GM19468 (cell line): Measurements from ENCODE around the gene RASGEF1C.

Experiments
- ATAC-seq: cut with Tn5 transposase; IDR thresholded peaks from one replicate; pipeline ENCODE4 v1.9.1; 2021; ENCODE audit warnings: mild to moderate bottlenecking, moderate library complexity, moderate number of reproducible peaks; ENCODE audit not compliant: unreplicated experiment; ENCODE audit errors: extremely low read depth

RASGEF1C gene

DNA sequence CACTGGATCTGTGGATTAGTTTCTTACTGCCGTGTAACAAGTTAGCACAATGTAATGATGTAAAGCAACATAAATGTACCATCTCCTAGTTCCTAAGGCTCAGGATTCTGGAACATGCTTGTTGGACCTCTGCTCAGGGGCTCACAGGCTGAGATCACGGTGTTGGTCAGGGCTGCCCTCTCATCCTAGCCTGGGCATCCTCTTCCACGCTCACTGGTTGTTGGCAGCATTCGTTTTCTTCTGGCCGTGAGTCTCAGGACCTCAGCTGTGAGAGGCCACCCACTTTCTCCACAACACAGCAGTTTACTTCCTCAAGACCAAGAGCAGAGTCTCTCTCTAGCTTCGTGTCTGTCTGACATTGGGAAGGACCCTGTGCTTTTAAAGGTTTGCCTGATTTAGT, 17.3 kb downstream of the RASGEF1C start:
- no peak for ATAC-seq

DNA sequence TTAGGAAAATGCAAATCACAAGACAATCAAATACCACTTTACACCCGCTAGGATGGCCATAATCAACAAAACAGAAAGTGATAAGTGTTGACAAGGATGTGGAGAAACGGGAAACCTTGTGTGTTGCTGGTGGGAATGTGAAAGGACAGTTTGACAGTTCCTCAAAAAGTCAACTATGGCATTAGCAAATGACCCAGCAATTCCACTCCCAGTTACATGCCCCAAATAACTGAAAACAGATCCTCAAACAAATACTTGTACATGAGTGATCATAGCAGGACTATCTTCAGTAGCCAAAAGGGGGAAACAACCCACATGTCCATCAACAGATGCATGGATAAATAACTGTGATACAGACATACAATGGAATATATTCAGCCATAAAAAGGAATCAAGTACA, 21.2 kb downstream of the RASGEF1C start:
- ATAC-seq = no peak

DNA sequence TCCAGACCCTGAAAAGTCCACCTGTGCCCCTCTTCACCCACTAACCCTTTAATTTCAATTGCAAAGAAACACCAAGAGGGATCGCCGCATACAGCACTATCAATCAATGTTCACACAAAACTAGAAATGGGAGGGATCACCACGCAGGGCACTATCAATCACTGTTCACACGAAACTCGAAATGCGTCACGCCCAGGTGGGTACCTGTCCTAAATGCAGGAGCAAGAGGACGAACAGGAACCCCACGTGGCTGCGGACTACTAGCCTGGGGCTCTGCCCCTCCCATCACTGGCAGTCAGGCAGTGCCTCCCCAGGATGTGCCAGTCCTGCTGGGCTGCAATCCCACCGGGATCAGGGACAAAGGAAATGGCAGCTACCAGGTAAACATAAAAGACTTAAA, 28.2 kb downstream of the RASGEF1C start:
- no peak for ATAC-seq

DNA sequence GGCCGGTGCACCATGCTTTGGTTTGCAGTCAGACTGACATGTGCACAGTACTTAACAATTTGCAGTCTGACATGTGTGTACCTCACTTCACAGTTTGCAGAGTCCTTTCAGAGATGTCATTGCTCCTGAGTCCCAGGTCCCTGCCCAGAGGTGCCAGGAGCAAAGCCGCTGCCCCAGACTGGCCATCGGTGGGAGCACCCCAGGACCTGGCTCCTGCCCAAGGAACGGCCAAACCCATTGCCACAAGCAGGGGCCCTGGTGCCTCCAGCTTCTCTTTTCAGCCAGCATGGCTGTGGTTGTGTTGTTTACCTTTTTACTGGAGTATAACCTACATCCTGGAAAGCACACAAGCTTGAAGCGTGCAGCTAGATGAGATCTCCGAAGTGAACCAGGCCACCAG, 28.6 kb downstream of the RASGEF1C start:
- no peak for ATAC-seq

DNA sequence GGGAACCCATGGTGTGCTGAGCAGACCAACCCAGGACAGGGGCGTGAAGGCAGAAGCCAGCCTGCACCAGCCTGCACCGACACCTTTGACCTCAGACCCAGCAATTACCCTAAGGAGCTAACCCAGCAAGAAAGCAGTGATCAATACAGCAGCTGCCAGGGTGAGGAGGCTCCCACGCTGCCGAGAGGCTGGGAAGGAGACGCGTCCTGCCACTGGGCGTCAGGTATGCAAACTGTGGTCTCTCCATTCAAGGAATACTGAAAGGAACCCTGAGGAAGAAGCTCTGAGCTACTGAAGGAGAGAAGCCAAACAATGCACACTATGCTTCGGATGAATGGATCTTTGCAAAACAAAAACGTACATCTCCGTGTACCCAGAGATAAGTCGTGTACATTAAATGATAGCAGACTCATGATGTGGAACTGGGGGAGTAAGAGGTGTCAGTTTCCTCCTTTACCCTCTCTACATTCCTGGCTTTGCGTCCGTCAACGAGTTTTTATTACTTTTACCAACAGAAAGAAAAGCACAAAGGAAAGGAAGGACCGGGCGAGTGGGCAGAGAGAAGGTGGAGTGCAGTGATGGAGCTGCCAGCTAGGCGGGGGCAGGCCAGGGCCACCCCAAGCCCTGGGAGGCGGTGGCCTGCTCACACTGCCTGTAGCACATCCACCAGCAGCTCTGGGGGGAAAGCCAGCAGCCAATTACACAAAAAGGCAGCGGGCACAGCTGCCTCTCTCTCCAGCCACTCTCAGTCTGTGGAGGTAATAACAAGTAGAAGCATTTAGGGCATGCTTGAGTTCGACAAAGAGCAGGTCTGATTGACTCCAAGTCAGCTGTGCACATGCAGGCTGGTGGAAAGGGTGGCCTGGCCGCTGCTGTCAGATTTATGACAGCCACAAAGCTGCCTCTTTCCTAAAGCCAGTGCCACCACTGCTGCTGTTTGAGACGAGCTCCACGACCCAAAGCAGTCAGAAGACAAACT, 29.3 kb downstream of the RASGEF1C start:
- ATAC-seq = no peak

DNA sequence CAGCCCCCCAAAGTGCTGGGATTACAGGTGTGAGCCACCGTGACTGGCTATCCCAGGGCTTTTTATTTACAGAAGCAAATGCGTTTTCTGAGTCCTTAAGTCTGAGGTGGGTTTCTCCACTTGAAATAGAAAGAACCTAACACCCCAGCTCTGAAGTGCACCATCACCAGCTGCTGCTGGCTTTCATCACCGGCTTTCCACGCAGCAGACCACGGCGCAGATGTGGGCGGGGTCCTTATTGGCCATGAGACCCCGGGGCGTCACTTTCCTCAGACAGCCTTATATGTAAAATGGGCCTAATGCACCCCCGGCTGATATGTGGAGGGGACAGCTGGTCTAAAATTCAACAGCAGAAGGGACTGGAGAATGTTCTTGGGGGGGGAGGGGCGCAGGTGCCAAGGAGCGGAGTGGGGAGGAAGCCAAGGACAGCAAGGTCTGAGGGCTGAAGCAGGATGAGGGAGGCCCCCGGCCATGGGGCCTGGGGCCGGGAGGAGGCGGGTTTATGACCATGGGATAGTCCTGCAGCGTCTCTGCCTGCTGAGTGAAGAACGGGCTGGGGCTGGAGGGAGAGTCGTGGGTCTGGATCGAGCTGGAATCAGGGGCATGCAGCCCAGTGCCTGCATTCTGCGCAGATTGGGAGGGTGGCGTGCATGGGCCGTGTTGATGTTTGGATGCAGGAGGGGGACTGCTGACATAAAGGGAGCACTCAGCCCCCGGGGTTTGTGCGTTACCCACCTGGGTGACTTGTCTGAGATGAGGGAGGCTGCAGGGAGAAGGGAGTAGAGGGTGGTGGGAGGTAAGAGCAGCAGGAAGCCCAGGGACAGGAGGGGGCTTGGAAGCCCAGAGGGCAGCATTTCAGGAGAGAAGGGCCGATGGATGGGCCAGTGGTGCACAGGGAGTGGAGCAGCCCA, 30.2 kb downstream of the RASGEF1C start:
- no peak for ATAC-seq

DNA sequence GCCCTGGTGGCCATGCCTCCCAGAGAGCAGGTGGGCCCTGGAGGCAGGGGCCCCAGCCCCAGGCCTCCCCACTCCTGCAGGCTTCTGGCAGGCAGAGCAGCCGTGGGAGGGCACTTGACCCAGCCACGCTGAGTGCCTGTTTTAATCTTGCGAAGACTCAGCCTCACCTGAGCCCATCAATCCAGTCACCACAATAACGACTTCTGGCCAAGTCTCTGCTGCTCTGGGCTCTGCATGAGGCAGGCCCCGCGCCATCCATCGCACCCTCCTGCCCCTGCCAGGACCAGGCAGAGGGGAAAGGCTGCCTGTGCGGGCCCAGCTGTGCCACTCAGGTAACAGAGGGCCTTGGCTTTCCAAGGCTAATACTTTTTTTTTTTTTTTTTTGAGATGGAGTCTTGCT, 32.8 kb downstream of the RASGEF1C start:
- no peak for ATAC-seq

DNA sequence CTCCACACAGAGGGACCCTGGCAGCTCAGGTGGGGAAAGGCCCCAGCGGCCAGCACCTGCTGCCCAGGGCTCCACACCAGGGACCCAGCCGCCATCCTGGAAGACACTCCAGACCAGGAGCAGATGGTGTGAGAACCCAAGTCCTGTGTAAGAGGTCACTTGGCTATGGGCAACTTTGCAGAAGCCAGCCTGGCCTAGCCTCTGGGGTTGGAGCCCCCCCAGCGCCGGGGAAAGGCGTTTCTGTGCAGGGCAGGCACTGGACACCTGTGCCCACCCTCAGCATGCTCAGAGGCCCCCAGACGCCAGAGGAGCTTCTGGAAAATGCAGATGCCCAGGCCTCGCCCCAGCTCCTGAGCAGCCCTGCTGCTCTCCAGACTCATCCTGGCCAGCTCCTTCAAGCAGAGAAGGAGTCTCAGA, 34.0 kb downstream of the RASGEF1C start:
- no peak for ATAC-seq

DNA sequence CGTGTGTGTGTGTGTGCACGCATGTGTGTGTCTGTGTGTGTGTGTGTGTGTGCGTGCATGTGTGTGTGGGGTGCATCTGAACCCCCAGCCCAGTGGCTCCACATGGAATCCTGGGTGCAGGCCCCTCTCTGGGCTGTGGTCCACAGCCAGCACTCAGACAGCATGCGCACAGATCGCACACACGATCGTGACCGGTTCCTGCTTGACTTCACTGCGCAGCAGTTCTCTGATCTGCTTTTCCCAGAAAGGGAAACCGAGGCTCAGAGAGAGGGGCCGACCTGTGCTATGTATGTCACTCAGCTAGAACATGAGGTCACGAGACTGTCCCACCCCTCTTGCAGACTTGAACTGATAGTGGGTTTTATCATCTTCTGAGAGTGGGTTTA, 34.4 kb downstream of the RASGEF1C start:
- ATAC-seq = no peak

DNA sequence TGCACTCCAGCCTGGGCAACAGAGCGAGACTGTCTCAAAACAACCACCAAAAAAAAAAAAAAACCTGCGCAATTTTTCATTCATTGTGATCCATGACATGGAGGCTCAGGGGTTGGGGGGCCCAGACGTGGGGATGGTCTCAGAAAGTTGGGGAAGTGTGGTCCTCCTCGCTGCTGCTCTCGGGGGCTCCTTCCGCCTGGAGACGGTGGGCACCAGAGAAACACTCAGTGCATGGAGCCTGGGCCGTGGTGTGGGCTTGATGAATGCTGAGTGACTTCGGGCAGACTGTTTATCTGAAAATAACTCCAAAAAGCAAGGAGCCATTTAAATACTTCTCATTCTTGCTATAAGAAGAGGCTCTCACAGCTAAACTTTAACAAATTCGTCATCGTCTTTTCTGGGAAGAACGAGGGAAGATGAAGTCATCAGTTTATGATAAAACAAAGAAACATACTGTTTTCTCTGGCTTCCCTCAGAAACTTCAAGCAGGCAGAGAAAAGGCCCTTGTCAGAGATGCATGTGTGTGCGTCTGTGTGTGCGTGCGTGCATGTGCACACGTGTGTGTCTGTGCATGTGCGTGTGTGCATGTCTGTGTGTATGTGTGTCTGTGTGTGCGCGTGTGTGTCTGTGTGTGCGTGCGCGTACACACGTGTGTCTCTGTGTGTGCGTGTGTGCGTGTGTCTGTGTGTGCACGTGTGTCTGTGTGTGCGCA, 35.0 kb downstream of the RASGEF1C start:
- ATAC-seq = no peak

DNA sequence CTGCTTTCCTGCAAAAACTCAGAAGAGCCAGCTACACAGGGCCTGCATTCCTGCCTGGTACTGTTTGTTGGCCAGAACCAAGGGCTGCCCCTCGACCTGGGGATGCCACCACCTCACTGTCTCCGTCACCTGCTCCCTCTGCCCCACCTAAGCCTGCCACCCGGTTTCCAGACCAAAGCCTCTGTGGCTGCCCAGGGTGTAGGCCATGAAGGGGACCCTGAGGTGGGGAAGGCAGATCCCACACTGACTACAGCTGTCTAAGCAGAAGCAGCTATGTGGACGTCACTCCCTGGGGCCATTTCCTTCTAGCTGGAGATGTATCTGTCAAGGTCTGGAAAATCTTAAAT, 35.8 kb downstream of the RASGEF1C start:
- ATAC-seq = no peak

DNA sequence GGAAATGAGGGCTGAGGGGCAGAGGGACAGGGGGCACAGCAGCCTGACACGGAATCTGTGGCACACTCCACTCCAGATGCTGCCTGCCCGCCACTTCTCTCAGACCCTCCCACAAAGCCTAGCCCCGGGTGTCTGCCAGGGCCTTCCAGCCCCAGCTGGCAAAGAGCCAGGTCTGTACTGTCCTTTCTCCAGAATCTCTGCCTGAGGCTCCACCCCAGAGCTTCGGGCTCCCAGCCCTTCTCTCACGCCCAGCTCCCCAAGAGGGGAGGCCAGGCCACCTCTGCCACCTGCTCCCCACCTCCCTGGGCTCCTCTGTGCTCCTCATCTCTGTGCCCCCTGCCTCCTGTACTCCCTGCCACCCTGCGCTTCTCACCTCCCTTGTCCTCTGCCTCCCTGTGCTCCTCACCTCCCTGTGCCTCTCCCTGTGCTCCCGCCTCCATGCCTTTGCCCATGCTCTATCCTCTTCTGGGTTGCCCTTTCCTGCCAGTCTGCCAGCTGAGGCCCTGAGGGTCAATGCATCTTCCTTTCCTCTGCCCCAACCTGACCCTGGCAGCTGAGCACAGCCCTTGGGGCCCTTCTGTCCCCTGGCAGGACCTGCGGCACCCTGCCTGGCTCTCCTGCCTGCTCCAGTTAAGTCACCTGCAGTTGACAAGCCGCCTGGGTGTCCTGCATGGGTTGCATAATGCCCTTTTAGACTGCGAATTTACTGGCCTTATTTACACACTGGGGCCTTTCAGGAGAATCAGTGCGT, 36.4 kb downstream of the RASGEF1C start:
- no peak for ATAC-seq

DNA sequence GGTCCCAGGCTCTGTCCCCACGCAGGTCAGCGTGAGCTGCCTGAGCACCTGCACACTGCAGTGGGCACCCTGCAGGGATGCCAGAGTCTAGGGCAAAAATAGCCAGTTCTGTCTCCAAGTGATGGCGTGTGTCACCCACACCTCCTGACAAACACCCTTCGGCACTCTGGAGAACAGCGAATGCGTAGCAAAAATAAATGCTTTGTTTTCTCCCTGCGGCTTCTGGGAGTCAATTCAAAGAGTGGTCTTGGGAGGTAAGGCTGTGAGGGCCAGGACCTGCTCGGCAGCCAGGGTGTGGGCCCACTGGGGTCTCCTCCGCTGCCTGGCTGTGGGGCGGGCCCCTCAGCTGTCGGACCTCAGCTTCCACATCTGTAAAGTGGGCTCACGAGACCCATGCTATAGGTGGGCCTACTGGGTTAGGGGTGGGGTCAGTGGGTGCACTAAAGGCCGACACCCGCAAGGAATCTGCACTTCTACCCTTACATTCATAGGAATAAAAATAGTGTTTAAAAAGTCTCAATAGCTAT, 37.4 kb downstream of the RASGEF1C start:
- ATAC-seq = no peak

DNA sequence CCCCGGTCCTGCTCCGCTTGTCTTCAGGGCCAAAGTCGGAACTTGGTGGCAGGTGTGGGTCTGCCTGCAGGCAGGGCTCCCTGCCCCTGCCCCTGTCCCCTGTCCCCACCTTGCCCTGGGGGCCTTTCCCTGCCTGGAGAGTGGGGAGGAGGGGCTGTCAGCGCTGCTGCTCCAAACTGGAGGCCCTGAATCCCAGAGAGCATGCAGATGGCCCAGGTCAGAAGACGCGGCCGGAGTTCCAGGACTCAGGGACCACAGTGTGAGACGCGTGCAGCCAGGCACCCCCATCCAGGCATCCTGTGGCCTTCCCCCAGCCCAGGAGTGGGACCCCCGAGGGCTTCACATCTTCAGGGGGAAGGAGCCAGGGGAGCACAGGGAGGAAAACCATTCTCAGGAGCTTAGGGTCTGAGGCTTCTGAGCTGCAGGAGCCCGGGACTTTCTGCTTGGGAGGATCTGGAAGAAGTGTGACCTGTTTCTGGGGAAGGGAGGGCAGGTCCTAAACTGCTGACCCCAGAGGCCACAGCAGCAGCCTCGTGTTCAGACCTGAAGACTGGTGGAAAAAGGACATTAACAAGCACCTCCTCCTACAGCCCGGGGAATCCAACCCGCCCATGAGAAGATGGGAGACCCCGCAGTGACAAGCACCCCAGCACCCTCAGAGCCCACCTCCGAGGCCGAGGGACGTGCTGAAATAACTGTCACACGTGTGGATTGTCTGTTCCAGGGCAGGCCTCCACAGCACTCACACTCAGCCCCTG, 38.0 kb downstream of the RASGEF1C start:
- no peak for ATAC-seq

DNA sequence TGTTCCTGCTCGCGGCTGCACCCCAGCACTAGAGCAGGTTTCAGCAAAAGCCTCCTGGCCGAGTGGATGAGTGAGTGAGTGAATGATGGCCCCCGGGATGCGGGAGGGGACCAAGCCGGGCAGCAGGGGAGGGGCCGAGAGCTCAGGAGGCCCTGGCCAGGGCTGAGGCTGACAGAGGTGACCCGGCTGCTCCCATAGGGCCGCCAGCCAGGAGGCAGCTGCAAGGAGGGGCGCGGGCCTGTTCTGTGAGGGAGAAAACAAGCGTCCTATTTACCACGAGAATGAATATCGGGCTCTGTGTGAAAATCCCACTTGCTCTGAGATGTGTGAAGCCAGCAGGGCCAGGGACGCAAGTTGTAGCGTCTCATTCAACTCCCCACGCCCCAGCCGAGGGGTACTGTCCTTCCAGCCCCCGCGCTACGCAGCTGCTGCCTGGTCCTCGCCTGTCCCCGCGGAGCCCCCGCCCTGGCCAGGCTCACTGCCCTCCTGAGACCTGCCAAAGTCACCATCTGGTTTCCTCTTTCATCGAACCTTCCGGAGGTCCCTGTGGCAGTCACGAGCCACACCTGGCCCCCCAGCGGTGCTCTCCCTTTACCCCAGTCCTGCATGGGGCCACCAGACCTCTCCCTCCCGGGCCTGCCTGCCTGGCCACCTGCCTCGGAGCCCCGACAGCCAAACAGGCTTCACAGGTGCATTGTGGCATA, 38.8 kb downstream of the RASGEF1C start:
- ATAC-seq = no peak

DNA sequence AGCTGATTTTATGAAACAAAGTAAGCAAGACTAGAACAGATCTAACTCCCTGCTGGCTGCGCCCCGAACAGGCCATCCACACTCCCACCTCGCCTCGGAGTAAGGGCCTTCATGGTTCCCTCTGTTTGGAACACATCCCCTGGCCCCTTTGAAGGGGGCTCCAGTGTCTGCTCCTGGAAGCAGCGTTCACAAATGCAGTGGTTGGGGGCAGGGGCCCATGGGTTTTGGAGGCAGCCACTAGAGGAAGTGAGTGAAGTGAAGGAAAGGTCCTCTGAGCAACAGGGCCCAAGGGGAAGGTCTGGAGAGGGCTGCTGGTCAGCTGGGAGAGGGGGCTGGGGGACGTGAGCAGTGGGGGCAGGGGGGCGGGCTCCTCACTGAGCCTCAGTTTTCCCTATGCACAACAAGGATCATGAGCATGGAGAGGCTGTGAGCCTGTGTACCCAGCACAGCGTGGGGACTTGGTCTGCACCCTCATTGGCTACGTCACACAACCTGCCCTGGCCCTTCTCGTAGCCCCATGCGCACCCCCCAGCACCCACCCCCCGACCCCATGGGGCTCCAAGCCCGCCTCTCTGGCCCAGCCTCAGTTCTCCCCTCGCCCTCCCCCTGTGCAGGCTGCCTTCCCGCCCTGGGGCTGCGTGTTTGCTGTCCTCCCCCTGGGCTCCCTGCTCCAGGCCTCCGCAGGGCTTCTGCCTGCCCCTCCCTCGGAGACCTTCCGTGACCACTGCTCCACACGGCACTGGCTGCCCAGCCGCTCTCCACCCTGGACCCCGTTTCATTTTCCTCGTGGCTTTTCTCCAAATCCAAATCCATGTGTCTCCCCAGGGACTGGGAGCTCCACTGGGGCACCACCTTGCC, 39.5 kb downstream of the RASGEF1C start:
- ATAC-seq = no peak

DNA sequence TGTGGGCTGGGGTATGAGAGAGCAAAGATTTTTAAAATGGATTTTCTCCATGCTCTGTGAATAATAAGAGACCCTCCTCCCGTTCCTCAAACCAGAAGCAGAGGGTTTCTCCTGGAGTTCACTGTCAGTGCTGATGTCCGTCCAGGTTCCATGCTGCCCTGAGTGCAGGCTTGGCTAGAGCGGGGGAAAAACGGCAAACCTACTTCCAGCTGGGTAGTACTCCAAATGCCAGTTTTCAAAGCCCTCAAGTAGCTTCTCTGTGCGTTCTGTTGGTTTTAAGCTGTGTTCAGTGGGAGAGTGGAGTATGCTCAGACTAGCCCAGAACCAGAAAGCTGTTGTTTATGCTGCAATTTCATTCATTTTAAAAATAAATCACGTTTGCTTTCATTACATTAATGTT, 40.3 kb downstream of the RASGEF1C start:
- no peak for ATAC-seq
